GM18861 (cell line): ENCODE measurements around the gene MYBPC2.

Experiments used
- ATAC-seq: cut with Tn5 transposase; IDR thresholded peaks from one replicate; pipeline ENCODE4 v1.9.1; 2021; ENCODE audit not compliant: unreplicated experiment

MYBPC2 gene

GRCh38 chr19:50513746-50514345 is 81.2 kb downstream of the MYBPC2 start, which contains the start of gene ASPDH:
Gene ASPDH, minus strand, starts transcription at chr19:50513913. Its CDS starts 90 bp downstream, at chr19:50513823.
- ATAC-seq, result no peak

- no peak for ATAC-seq
Measured at GRCh38 chr19:50514346-50515167, 81.9 kb downstream of the MYBPC2 start.

GRCh38 chr19:50515168-50515561 is 82.5 kb downstream of the MYBPC2 start:
- ATAC-seq, result no peak
